Measurements from ENCODE around the gene KCNJ14. TPM values are rescaled to one million over a fixed set of nuclear protein-coding genes. Genes with fewer than 3 reads are reported as not detected.
A peak's percentile ranks its signal among the peaks of the same experiment; 100 is the strongest.

The KCNJ14 gene
- total RNA-seq, 1 donor from 2014 or later, result 2.4 TPM

GRCh38 chr19:48492925-48493717 lies 37.7 kb downstream of the KCNJ14 start:
- Mint-ChIP-seq H3K4me1 (peaks cover 30% of the 10 kb centered on the region), H3K27ac (peak overlapping the region; percentile 65), H3K27me3 (peaks cover 36% of the 10 kb centered on the region)

GRCh38 chr19:48493718-48494401 lies 38.5 kb downstream of the KCNJ14 start:
- H3K36me3 Mint-ChIP-seq (ENCODE audit: low read depth), result peaks cover 3% of the 10 kb centered on the region
- H3K4me3 Mint-ChIP-seq, result peak overlapping the region; percentile 83
- DNase-seq, result no peak
- peaks cover 36% of the 10 kb centered on the region for H3K27me3 Mint-ChIP-seq
- H3K4me1 Mint-ChIP-seq, result peaks cover 30% of the 10 kb centered on the region
- H3K27ac Mint-ChIP-seq, result no peak overlapping the region
- intact Hi-C loops (cut with micrococcal nuclease), result loop anchor here (1.0 to 5.0 kb wide), 3 partner anchors 8 to 102 kb away; partner anchors contain the start of genes CYTH2, GRIN2D and KDELR1
- no peaks in the 10 kb centered on the region for H3K9me3 Mint-ChIP-seq

More at GRCh38 chr19:48492925-48493717, 37.7 kb downstream of the KCNJ14 start:
- no peaks in the 10 kb centered on the region for H3K9me3 Mint-ChIP-seq
- H3K4me3 Mint-ChIP-seq, result peak overlapping the region; percentile 83
- intact Hi-C loops (cut with micrococcal nuclease), result loop anchor here (1.0 to 5.0 kb wide), 3 partner anchors 9 to 101 kb away; partner anchors contain the start of genes CYTH2, GRIN2D and KDELR1
- H3K36me3 Mint-ChIP-seq (ENCODE audit: low read depth), result peaks cover 3% of the 10 kb centered on the region
- DNase-seq, result peak; percentile 95

DNA sequence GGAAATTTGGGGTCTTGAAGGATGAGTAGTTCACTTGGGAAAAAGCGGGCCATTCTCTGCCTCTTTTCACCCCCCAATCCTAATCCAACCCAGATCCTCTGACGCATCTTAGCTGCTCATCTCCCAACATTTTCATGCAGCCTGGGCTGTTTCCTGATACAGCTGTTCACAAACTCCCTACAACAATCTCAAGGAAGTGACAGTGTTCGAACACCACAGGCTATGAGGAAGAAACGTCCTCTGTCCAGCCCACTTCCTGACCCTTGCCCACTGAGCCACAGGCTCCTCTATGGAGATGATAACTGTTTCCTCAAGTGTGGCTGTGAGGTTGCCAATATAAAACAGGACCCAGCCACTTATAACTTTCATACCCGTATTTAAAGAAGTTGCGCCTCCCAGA lies 40.0 kb downstream of the KCNJ14 start:
- H3K4me3 Mint-ChIP-seq, result peak overlapping the region; percentile 34
- H3K4me1 Mint-ChIP-seq, result peaks cover 24% of the 10 kb centered on the region
- peaks cover 32% of the 10 kb centered on the region for H3K27me3 Mint-ChIP-seq
- no peak overlapping the region for H3K27ac Mint-ChIP-seq
- intact Hi-C loops (cut with micrococcal nuclease), result no loop called here
- DNase-seq, result no peak
- peaks cover 3% of the 10 kb centered on the region for H3K36me3 Mint-ChIP-seq (ENCODE audit: low read depth)
- no peaks in the 10 kb centered on the region for H3K9me3 Mint-ChIP-seq

DNA sequence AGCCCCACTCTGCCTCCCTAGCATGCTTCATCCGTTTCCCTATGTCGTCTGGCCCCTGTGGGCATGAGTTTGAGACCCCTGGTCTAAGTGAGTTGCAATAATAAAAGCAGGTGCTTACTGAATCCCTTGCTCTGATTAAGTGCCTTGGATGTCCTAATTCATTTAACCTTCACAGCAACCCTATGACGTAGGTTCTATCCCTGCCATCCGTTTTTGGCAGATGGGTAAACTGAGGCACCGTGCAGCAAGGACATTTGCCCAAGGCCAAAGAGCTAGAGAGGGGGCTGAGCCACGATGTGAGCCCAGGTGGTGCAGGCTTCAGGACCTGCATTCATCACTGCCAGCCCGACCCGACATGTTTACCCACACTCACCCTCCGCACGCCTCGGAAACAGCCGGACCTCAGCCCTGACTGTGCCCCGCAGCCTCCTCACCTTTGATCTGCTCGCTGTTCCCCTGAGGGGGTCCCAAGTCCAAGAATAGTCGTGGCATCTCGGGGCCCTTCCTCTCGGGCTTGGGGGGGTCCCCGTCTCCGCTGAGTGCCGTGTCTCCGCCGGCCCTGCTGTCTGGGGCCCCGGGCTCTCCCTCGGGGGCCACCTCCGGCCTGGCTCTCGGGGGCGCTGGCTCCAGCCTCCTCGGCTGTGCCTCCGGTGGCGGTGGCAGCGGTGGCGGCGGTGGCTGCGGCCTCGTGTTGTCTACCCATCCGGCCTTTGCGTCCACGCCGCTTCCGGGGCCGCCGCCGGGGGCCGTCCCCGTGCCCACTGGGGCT lies 41.8 kb downstream of the KCNJ14 start:
- Mint-ChIP-seq H3K4me3 (no peak overlapping the region), H3K9me3 (no peaks in the 10 kb centered on the region), H3K27ac (no peak overlapping the region), H3K36me3 (ENCODE audit: low read depth) (peaks cover 3% of the 10 kb centered on the region), H3K4me1 (peaks cover 21% of the 10 kb centered on the region), H3K27me3 (peaks cover 23% of the 10 kb centered on the region)
- no peak for DNase-seq
- intact Hi-C loops (cut with micrococcal nuclease), result no loop called here

- DNase-seq, result no peak
- no peak overlapping the region for H3K4me3 Mint-ChIP-seq
- no peaks in the 10 kb centered on the region for H3K36me3 Mint-ChIP-seq (ENCODE audit: low read depth)
- H3K27ac Mint-ChIP-seq, result no peak overlapping the region
- peaks cover 18% of the 10 kb centered on the region for H3K27me3 Mint-ChIP-seq
- intact Hi-C loops (cut with micrococcal nuclease), result no loop called here
- H3K4me1 Mint-ChIP-seq, result peaks cover 14% of the 10 kb centered on the region
- no peaks in the 10 kb centered on the region for H3K9me3 Mint-ChIP-seq
Observed at GRCh38 chr19:48497728-48498594, 42.6 kb downstream of the KCNJ14 start.

GRCh38 chr19:48498595-48499311 lies 43.4 kb downstream of the KCNJ14 start:
- Mint-ChIP-seq H3K27me3 (peaks cover 18% of the 10 kb centered on the region), H3K4me3 (no peak overlapping the region), H3K27ac (no peak overlapping the region), H3K4me1 (peaks cover 17% of the 10 kb centered on the region), H3K9me3 (no peaks in the 10 kb centered on the region), H3K36me3 (ENCODE audit: low read depth) (no peaks in the 10 kb centered on the region)
- intact Hi-C loops (cut with micrococcal nuclease), result no loop called here
- no peak for DNase-seq

- H3K9me3 Mint-ChIP-seq, result no peaks in the 10 kb centered on the region
- intact Hi-C loops (cut with micrococcal nuclease), result no loop called here
Observed at GRCh38 chr19:48499316-48500090, 44.1 kb downstream of the KCNJ14 start.

DNA sequence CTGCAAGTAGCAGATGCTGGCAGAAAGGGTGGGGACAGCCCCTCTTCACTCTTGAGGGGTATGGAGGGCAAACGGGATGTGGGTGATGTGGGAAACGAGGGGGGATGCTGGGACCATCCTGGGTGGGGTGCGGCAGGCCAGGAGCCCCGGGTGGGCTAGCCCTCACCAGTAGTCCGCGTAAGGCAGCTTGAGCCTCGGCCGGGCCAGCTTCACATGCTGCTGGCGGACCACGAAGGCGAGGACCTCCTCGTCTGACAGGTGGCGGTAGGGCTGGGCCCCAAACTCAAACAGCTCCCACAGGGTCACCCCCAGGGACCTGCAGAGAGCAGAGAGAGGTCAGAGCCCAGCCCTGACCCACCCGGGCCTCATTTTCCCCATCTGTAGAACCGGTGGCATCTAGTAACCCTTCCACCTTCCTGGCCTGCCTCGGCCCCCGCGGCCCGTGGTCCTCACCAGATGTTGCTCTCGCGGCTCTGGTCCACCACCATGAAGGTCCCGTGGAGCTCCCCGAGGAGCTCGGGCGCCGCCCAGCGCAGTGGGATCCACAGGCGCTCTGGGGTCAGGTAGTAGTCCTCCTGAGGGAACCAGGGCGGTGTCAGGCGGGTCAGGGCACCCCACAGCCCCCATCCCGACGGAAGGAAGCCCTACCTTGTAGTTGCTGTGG lies 45.6 kb downstream of the KCNJ14 start:
- no peak overlapping the region for H3K27ac Mint-ChIP-seq
- no peaks in the 10 kb centered on the region for H3K36me3 Mint-ChIP-seq (ENCODE audit: low read depth)
- peak overlapping the region; percentile 85 for H3K4me3 Mint-ChIP-seq
- DNase-seq, result no peak
- H3K27me3 Mint-ChIP-seq, result peaks cover 2% of the 10 kb centered on the region
- intact Hi-C loops (cut with micrococcal nuclease), result no loop called here
- H3K4me1 Mint-ChIP-seq, result peaks cover 12% of the 10 kb centered on the region
- no peaks in the 10 kb centered on the region for H3K9me3 Mint-ChIP-seq

More at GRCh38 chr19:48499316-48500090, 44.1 kb downstream of the KCNJ14 start:
- Mint-ChIP-seq H3K4me1 (peaks cover 15% of the 10 kb centered on the region), H3K27ac (no peak overlapping the region), H3K27me3 (peaks cover 14% of the 10 kb centered on the region), H3K36me3 (ENCODE audit: low read depth) (no peaks in the 10 kb centered on the region), H3K4me3 (peak overlapping the region; percentile 3)
- no peak for DNase-seq

DNA sequence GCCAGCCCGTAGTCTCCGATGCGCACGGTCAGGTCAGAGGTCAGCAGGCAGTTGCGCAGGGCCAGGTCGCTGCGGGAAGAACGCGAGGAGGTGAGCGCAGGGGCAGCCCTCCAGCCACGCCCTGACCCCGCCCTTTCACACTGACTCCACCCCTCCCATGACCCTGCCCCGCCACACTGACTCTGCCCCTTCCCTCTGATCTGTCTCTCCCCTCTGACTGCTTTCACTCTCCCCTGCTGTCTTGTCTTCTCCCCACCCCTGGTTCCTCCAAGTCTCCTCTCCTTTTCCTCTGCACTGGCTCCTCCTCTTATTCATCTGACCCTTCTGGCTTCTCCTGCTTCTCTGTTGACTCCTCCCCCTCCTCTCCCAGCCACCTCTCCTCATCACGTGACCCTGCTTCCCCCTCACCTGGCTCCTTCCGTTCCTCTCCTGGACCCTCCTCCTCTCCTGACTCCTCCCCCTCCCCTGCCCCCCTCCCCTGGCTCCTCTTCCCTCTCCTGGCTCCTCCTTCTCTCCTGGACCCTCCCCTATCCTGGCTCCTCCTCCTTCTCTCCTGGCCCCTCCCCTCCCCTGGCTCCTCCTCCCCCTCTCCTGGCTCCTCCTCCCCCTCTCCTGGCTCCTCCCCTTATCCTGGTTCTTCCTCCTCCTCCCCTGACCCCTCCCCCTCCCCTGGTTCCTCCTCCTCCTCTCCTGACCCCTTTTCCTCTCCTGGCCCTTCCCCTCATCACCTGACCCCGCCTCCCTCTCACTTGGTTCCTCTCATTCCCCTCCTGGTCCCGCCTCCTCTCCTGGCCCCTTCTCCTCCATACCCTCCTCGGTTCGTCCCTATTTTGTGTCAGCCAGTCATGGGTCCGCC lies 46.3 kb downstream of the KCNJ14 start:
- no peaks in the 10 kb centered on the region for H3K36me3 Mint-ChIP-seq (ENCODE audit: low read depth)
- peaks cover 12% of the 10 kb centered on the region for H3K4me1 Mint-ChIP-seq
- peak; percentile 92 for DNase-seq
- peaks cover 2% of the 10 kb centered on the region for H3K27me3 Mint-ChIP-seq
- H3K9me3 Mint-ChIP-seq, result no peaks in the 10 kb centered on the region
- intact Hi-C loops (cut with micrococcal nuclease), result loop anchor here (1.0 kb wide), 1 partner anchor 8 kb away; no protein-coding TSS in a partner anchor
- peak overlapping the region; percentile 85 for H3K4me3 Mint-ChIP-seq
- peak overlapping the region; percentile 68 for H3K27ac Mint-ChIP-seq

GRCh38 chr19:48502350-48503018 lies 47.1 kb downstream of the KCNJ14 start:
- peak overlapping the region; percentile 85 for H3K4me3 Mint-ChIP-seq
- H3K36me3 Mint-ChIP-seq (ENCODE audit: low read depth), result no peaks in the 10 kb centered on the region
- DNase-seq, result no peak
- H3K27ac Mint-ChIP-seq, result peak overlapping the region; percentile 48
- intact Hi-C loops (cut with micrococcal nuclease), result loop anchor here (1.0 kb wide), 1 partner anchor 9 kb away; no protein-coding TSS in a partner anchor
- H3K9me3 Mint-ChIP-seq, result no peaks in the 10 kb centered on the region
- peaks cover 2% of the 10 kb centered on the region for H3K27me3 Mint-ChIP-seq
- peaks cover 12% of the 10 kb centered on the region for H3K4me1 Mint-ChIP-seq

Data from activated CD4-positive, alpha-beta T cell treated with anti-CD3 and anti-CD28 coated beads, Interleukin-2, amount 10 ng/mL, durations not matched to agents 24 days and 14 days (primary cell).